GM12891 (cell line): ENCODE results near the gene DNAH8.

Experiments
- PAX5 ChIP-seq: IDR thresholded peaks from 2 replicates; pipeline ENCODE4 v1.6.1; 2011; ENCODE audit warnings: low read length, moderate library complexity, mild to moderate bottlenecking; ENCODE audit not compliant: insufficient read depth, severe bottlenecking
- POLR2A ChIP-seq: IDR thresholded peaks from 2 replicates; pipeline ENCODE4 v1.6.1; 2011; ENCODE audit warnings: low read depth, low read length, control low read depth
- POLR2AphosphoS5 ChIP-seq: IDR thresholded peaks from 2 replicates; pipeline ENCODE4 v1.6.1; 2011; ENCODE audit warnings: low read depth, low read length, control low read depth
- POU2F2 ChIP-seq: IDR thresholded peaks from 2 replicates; pipeline ENCODE4 v1.6.1; 2011; ENCODE audit warnings: low read depth, mild to moderate bottlenecking, control low read depth, low read length, moderate library complexity
- SPI1 ChIP-seq: IDR thresholded peaks from 2 replicates; pipeline ENCODE4 v1.6.1; 2011; ENCODE audit warnings: low read depth, low read length, control low read depth
- TAF1 ChIP-seq: IDR thresholded peaks from 2 replicates; pipeline ENCODE4 v1.6.1; 2011; ENCODE audit warnings: low read depth, low read length, control low read depth

DNA sequence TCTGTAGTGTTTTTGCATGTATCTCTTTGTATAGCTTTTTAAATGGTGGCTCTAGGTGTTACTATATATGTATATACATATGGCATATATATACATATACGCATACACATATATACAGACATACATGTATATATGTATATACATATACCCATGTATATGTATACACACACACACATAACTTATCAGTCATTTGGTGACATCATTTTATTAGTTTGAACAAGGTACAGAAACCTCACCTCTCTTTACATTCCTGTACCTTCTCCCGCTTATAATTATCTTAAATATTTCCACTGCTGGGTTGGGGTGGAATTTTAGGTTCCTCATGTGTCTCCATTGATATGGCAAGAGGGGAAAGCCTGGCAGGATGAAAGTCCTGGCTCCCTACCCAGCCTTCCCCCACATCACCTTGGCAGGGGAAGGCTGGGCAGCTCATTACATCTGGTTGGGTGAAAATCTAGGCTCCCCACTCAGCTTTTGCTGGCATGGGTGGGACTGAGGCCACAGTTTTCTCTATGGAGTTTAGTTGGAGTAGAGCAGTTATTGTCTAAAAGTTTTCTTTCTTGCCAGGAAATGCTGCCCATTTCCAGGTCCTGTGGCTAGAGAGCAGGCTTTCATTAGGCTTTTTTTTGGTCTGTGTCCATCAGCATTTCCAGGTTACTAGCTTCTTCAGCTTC is 19.7 kb upstream of the DNAH8 start:
- TF ChIP-seq POLR2A: no peak
- no peak for TF ChIP-seq POLR2AphosphoS5
- no peak for TF ChIP-seq TAF1
- no peak for TF ChIP-seq PAX5
- TF ChIP-seq SPI1: no peak
- TF ChIP-seq POU2F2: no peak
